GM12878 (cell line): ENCODE data around the gene PLA2G6. TPM values are rescaled to one million over a fixed set of nuclear protein-coding genes. Genes with fewer than 3 reads are reported as not detected.

Experiments
- ATAC-seq: fragments of 200-7000 bp; cut with Tn5 transposase; 3 replicates; pipeline ENCODE4 v1.9.1; 2020; ENCODE audit warnings: mild to moderate bottlenecking, moderate library complexity
- BruUV-seq: library from RNA; stranded (reverse); fragments of 400-500 nt; replicated peaks from 2 replicates; lab custom pipeline; 2021; lab: Mats Ljungman, UMichigan
- CTCF ChIA-PET: fragments of 300-600 bp; sonication (Branson Sonifier 250); formaldehyde crosslinking; extraction: SDS; loops from one replicate; lab custom pipeline; 2021; ENCODE audit warnings: inconsistent platforms; lab: Yijun Ruan, JAX
- POLR2A ChIA-PET: fragments of 350-600 bp; formaldehyde crosslinking; extraction: SDS; loops from one replicate; lab custom pipeline; 2021; ENCODE audit warnings: inconsistent platforms; lab: Charles Lee
- RAD21 ChIA-PET: fragments of 300-600 bp; sonication (Branson Sonifier 250); formaldehyde crosslinking; loops from one replicate; lab custom pipeline; 2023; ENCODE audit warnings: antibody characterized with exemption; ENCODE audit not compliant: unreplicated experiment; lab: Charles Lee
- SMC1A ChIA-PET: fragments of 300-600 bp; sonication (Branson Sonifier 250); formaldehyde crosslinking; loops from one replicate; lab custom pipeline; 2023; ENCODE audit not compliant: unreplicated experiment, uncharacterized antibody; lab: Charles Lee
- DNase-seq: peaks from one replicate; pipeline ENCODE4 v3.0.0-alpha.2; 2011; ENCODE audit warnings: low read depth, low spot score
- FAIRE-seq: peaks from 3 replicates; lab custom pipeline; 2011; peaks lifted over from hg19 to GRCh38; lab: Jason Lieb, UNC
- H2AFZ ChIP-seq: 2 replicates; pipeline ENCODE4 v1.6.0; 2011; ENCODE audit warnings: low read depth, low read length, control low read depth; ENCODE audit not compliant: control insufficient read depth
- H3K27ac ChIP-seq: 2 replicates; pipeline ENCODE4 v1.5.1; 2011; ENCODE audit warnings: control low read depth; ENCODE audit not compliant: control insufficient read depth, insufficient read depth
- H3K27me3 ChIP-seq, 2 experiments: replicated peaks in 1 of 2; 2 replicates each; pipeline versions ENCODE4 v1.6.0 to v1.6.1; 2011; ENCODE audit warnings: low read length in 1 of 2; ENCODE audit not compliant: control insufficient read depth in 2 of 2, insufficient read depth in 2 of 2
- H3K36me3 ChIP-seq, 2 experiments: 2 replicates each; pipeline ENCODE4 v1.5.1; 2011; ENCODE audit warnings: low read length in 1 of 2; ENCODE audit not compliant: control insufficient read depth in 2 of 2, insufficient read depth in 2 of 2
- H3K4me1 ChIP-seq: 2 replicates; pipeline ENCODE4 v1.6.1; 2011; ENCODE audit warnings: mild to moderate bottlenecking, low read length, moderate library complexity, mixed read lengths; ENCODE audit not compliant: control insufficient read depth, insufficient read depth
- H3K4me2 ChIP-seq: 2 replicates; pipeline ENCODE4 v1.6.0; 2011; ENCODE audit warnings: control low read depth; ENCODE audit not compliant: control insufficient read depth, insufficient read depth
- H3K4me3 ChIP-seq: fragments of 200-600 bp; sonication (generic); 2 replicates; pipeline ENCODE4 v1.5.1; 2016
- H3K79me2 ChIP-seq: 2 replicates; pipeline ENCODE4 v1.6.0; 2011; ENCODE audit warnings: low read length; ENCODE audit not compliant: control insufficient read depth, insufficient read depth
- H3K9ac ChIP-seq: 2 replicates; pipeline ENCODE4 v1.8.0; 2011; ENCODE audit warnings: low read length, control low read depth, mixed read lengths; ENCODE audit not compliant: control insufficient read depth, insufficient read depth
- H3K9me3 ChIP-seq: replicated peaks from 3 replicates; pipeline ENCODE4 v1.5.1; 2011; ENCODE audit warnings: mild to moderate bottlenecking, low read length; ENCODE audit not compliant: control insufficient read depth, insufficient read depth
- H4K20me1 ChIP-seq: 2 replicates; pipeline ENCODE4 v1.6.0; 2011; ENCODE audit not compliant: control insufficient read depth, insufficient read depth
- CBX5 ChIP-seq: sonication (generic); IDR thresholded peaks from 2 replicates; pipeline ENCODE4 v1.6.1; 2016; ENCODE audit warnings: low read depth, moderate library complexity, mild to moderate bottlenecking, inconsistent platforms
- EZH2 ChIP-seq: IDR thresholded peaks from 2 replicates; pipeline ENCODE4 v1.6.1; 2012; ENCODE audit warnings: low read depth, mild to moderate bottlenecking, control low read depth, inconsistent platforms, low read length, borderline replicate concordance; ENCODE audit not compliant: control insufficient read depth
- GABPA ChIP-seq: IDR thresholded peaks from 2 replicates; pipeline ENCODE4 v1.6.1; 2014; ENCODE audit warnings: antibody characterized with exemption, low read depth, mild to moderate bottlenecking, inconsistent platforms
- IKZF1 ChIP-seq: fragments of 450-650 bp; conservative IDR thresholded peaks from 2 replicates; pipeline ENCODE4 v1.6.1; 2017; ENCODE audit warnings: antibody characterized with exemption, mild to moderate bottlenecking
- NBN ChIP-seq: fragments of 450-650 bp; IDR thresholded peaks from 2 replicates; pipeline ENCODE4 v1.6.1; 2016
- NRF1 ChIP-seq: conservative IDR thresholded peaks from 2 replicates; pipeline ENCODE4 v1.6.1; 2011; ENCODE audit warnings: mild to moderate bottlenecking, low read depth, low read length, improper control_type of control experiment
- PAX8 ChIP-seq: fragments of 450-650 bp; IDR thresholded peaks from 2 replicates; pipeline ENCODE4 v1.6.1; 2017; ENCODE audit warnings: mild to moderate bottlenecking, moderate library complexity
- RELA ChIP-seq: fragments of 450-650 bp; IDR thresholded peaks from 2 replicates; pipeline ENCODE4 v1.8.0; 2014; ENCODE audit warnings: borderline replicate concordance; ENCODE audit not compliant: partially characterized antibody
- RELB ChIP-seq: fragments of 450-650 bp; IDR thresholded peaks from 2 replicates; pipeline ENCODE4 v1.6.1; 2017; ENCODE audit warnings: low read depth, mild to moderate bottlenecking, moderate library complexity
- REST ChIP-seq: IDR thresholded peaks from 2 replicates; pipeline ENCODE4 v1.6.1; 2012; ENCODE audit warnings: mild to moderate bottlenecking, low read depth, low read length
- SIN3A ChIP-seq: IDR thresholded peaks from 2 replicates; pipeline ENCODE4 v1.6.1; 2012; ENCODE audit warnings: low read depth, low read length, improper control_type of control experiment
- SMAD5 ChIP-seq: IDR thresholded peaks from 2 replicates; pipeline ENCODE4 v1.6.1; 2016; ENCODE audit warnings: antibody characterized with exemption, low read depth
- SREBF2 ChIP-seq: IDR thresholded peaks from 2 replicates; pipeline ENCODE4 v1.6.1; 2012; ENCODE audit warnings: mild to moderate bottlenecking, low read length
- USF2 ChIP-seq: IDR thresholded peaks from 2 replicates; pipeline ENCODE4 v1.6.1; 2011; ENCODE audit warnings: low read depth, low read length, improper control_type of control experiment, borderline replicate concordance
- ZBTB4 ChIP-seq: fragments of 450-650 bp; formaldehyde crosslinking; IDR thresholded peaks from 2 replicates; pipeline ENCODE4 v1.4.0; 2022; ENCODE audit warnings: mild to moderate bottlenecking, moderate library complexity
- WGBS: methylation state at CpG from one replicate; pipeline ENCODE4 v1.1.6; 2016; ENCODE audit warnings: low lambda C conversion rate; ENCODE audit not compliant: insufficient replicate concordance, insufficient coverage; ENCODE audit errors: missing lambda C conversion rate; 5-methylcytosine and 5-hydroxymethylcytosine counted together
- in situ Hi-C: fragments of 300-500 bp; cut with MboI; formaldehyde crosslinking; loops from 9 replicates; pipeline ENCODE4 v1.14.3; 2018; ENCODE audit warnings: mixed read lengths
- intact Hi-C: fragments of 100-400 bp; cut with micrococcal nuclease; formaldehyde crosslinking; loops from one replicate; pipeline ENCODE4 v1.14.2; 2022; ENCODE audit not compliant: unreplicated experiment
- polyA plus RNA-seq, 11 experiments: library from polyadenylated mRNA; depleted of rRNA in 4 of 11; unstranded in 6 of 11; stranded (reverse) in 5 of 11; fragments of >200 nt; fragmentation: Nextera tagmentation in 4 of 11; fragmentation: Illumina TruSeq in 1 of 11; extraction: Ambion mirVana in 4 of 11; extraction: Trizol in 1 of 11; gene quantifications; 1 replicate in 1 of 11; 2 replicates in 10 of 11; pipeline versions ENCODE4 v1.2.1 to v1.2.3, GENCODE V29; 2011 to 2016; ENCODE audit warnings: inconsistent platforms in 2 of 11, missing spikeins in 2 of 11, low read depth in 1 of 11
- total RNA-seq, 4 experiments: library from RNA; depleted of rRNA in 3 of 4; stranded (reverse); fragments of >200 nt in 3 of 4; fragmentation: Illumina TruSeq in 1 of 4; extraction: Trizol in 1 of 4; gene quantifications; 2 replicates each; pipeline versions ENCODE4 v1.2.1 to v1.2.3, GENCODE V29; 2013 to 2021

PLA2G6 gene
- total and polyA plus RNA-seq, 10 of the 15 experiments (the other 5 are each of a cell fraction or from before 2014, with no cell fraction given): 0.15 to 42.2 (median 15.8) TPM

GRCh38 chr22:38139901-38140300 lies 41.7 kb downstream of the PLA2G6 start:
- H3K36me3 ChIP-seq: peaks cover 1 to 3% of the 10 kb centered on the region in 2 experiments; a peak in 3 of 4 replicates
- H3K9me3 ChIP-seq: no peaks in the 10 kb centered on the region
- no peak overlapping the region for H3K27ac ChIP-seq
- no peak for FAIRE-seq
- no peak for ATAC-seq
- H4K20me1 ChIP-seq: no peaks in the 10 kb centered on the region
- WGBS: 89% methylated on average over 11 of the region's 11 CpGs
- intact Hi-C loops (no loop called here), in situ Hi-C loops (no loop called here)
- no TSS peak for BruUV-seq
- H3K4me1 ChIP-seq: no peaks in the 10 kb centered on the region
- no peak overlapping the region for H3K4me3 ChIP-seq
- DNase-seq: no peak
- RAD21 ChIA-PET: no interaction called here
- TF ChIP-seq USF2 (no peak), REST (no peak), NBN (no peak), ZBTB4 (CRISPR knock-in tag) (no peak), RELB (no peak), SIN3A (no peak), PAX8 (no peak), NRF1 (no peak), RELA (no peak), CBX5 (no peak), GABPA (no peak), SMAD5 (no peak), IKZF1 (no peak), SREBF2 (no peak), EZH2 (no peak)
- H3K79me2 ChIP-seq: no peaks in the 10 kb centered on the region
- no peak overlapping the region for H3K9ac ChIP-seq
- CTCF ChIA-PET: no interaction called here
- H3K27me3 ChIP-seq: no peaks in the 10 kb centered on the region
- H2AFZ ChIP-seq: no peak overlapping the region
- SMC1A ChIA-PET: no interaction called here
- no peak overlapping the region for H3K4me2 ChIP-seq
- POLR2A ChIA-PET: no interaction called here
